H1 (cell line): Measurements from ENCODE around the gene SMARCC1. TPM values are rescaled to one million over a fixed set of nuclear protein-coding genes. Genes with fewer than 3 reads are reported as not detected.

Experiments
- CTBP2 ChIP-seq: IDR thresholded peaks from 2 replicates; pipeline ENCODE4 v1.7.0; 2011; ENCODE audit warnings: borderline replicate concordance, mild to moderate bottlenecking, moderate library complexity, mixed read lengths, low read length; ENCODE audit not compliant: insufficient read depth, insufficient read length
- CTCF ChIP-seq, 3 experiments: IDR thresholded peaks; 1 replicate in 2 of 3; 2 replicates in 1 of 3; pipeline versions ENCODE4 v1.5.1 to v1.6.1; 2011; ENCODE audit warnings: low read length in 3 of 3, mild to moderate bottlenecking in 3 of 3, inconsistent platforms in 2 of 3, low read depth in 1 of 3, moderate library complexity in 1 of 3; ENCODE audit not compliant: insufficient read depth in 1 of 3; ENCODE audit errors: control extremely low read depth in 1 of 3
- GABPA ChIP-seq: IDR thresholded peaks from 2 replicates; pipeline ENCODE4 v1.6.1; 2011; ENCODE audit warnings: mild to moderate bottlenecking, low read length, moderate library complexity, borderline replicate concordance; ENCODE audit not compliant: insufficient read depth
- SRF ChIP-seq: IDR thresholded peaks from 2 replicates; pipeline ENCODE4 v1.6.1; 2011; ENCODE audit warnings: mild to moderate bottlenecking, low read depth, low read length, moderate library complexity
- polyA plus RNA-seq, 7 experiments: library from polyadenylated mRNA; depleted of rRNA in 3 of 7; stranded (reverse) in 5 of 7; unstranded in 2 of 7; fragments of >200 nt in 5 of 7; fragments of 200-250 nt in 2 of 7; gene quantifications; 1 replicate in 5 of 7; 2 replicates in 1 of 7; 4 replicates in 1 of 7; pipeline versions ENCODE4 v1.2.1 to v1.2.3, GENCODE V29; 2011 to 2013; ENCODE audit warnings: missing spikeins in 2 of 7, mixed read lengths in 2 of 7
- total RNA-seq: library from RNA; stranded (reverse); fragmentation: NEBNext Ultra II Directional; extraction: Animal tissue kit (Norgen Biotek cat#: 25700); gene quantifications from 2 replicates; pipeline ENCODE4 v1.2.1, GENCODE V29; 2021

The SMARCC1 gene
- total and polyA plus RNA-seq, 2 of the 8 experiments (the other 6 are each of a cell fraction or from before 2014, with no cell fraction given), result 64.1 to 335 TPM

- TF ChIP-seq CTCF (IDR thresholded peaks at IDR 0.05; ENCODE audit: control extremely low read depth in 1 of 3, insufficient read depth in 1 of 3, low read depth in 1 of 3, low read length in 3 of 3) (no peak), GABPA (no peak), CTBP2 (no peak), SRF (no peak)
Observed at GRCh38 chr3:47685037-47685436, 96.7 kb downstream of the SMARCC1 start (continued).
